Neural cell (in vitro differentiated cells): ENCODE results near the gene ZNF462.

ENCODE experiments used
- EP300 ChIP-seq: fragments of 450-650 bp; conservative IDR thresholded peaks from 2 replicates; pipeline ENCODE4 v1.6.1; 2014; ENCODE audit warnings: antibody characterized with exemption, mild to moderate bottlenecking, moderate library complexity; ENCODE audit not compliant: poor library complexity, severe bottlenecking
- EZH2 ChIP-seq: fragments of 200-600, 300-800 bp; shearing (Covaris generic), sonication (generic); IDR thresholded peaks from 2 replicates; pipeline ENCODE4 v1.6.1; 2014; ENCODE audit warnings: antibody characterized with exemption, low read length, borderline replicate concordance, mild to moderate bottlenecking; ENCODE audit not compliant: insufficient read depth, poor library complexity, severe bottlenecking
- RAD21 ChIP-seq: fragments of 450-650 bp; conservative IDR thresholded peaks from 2 replicates; pipeline ENCODE4 v1.6.1; 2014; ENCODE audit warnings: antibody characterized with exemption, mild to moderate bottlenecking, moderate library complexity
- SMC3 ChIP-seq: fragments of 450-650 bp; conservative IDR thresholded peaks from 2 replicates; pipeline ENCODE4 v1.6.1; 2014; ENCODE audit warnings: antibody characterized with exemption, mild to moderate bottlenecking, moderate library complexity; ENCODE audit not compliant: poor library complexity
- TAF1 ChIP-seq: IDR thresholded peaks from 2 replicates; pipeline ENCODE4 v1.6.1; 2012; ENCODE audit warnings: low read depth
- TF ChIP-seq, protein P1 (sequence below): fragments of 450-650 bp; IDR thresholded peaks from 2 replicates; pipeline ENCODE4 v1.5.1; 2014; ENCODE audit warnings: antibody characterized with exemption, mild to moderate bottlenecking, moderate library complexity; ENCODE audit not compliant: poor library complexity, severe bottlenecking
- TF ChIP-seq, protein P2 (sequence below): IDR thresholded peaks from 2 replicates; pipeline ENCODE4 v1.6.1; 2012; ENCODE audit warnings: borderline replicate concordance

DNA sequence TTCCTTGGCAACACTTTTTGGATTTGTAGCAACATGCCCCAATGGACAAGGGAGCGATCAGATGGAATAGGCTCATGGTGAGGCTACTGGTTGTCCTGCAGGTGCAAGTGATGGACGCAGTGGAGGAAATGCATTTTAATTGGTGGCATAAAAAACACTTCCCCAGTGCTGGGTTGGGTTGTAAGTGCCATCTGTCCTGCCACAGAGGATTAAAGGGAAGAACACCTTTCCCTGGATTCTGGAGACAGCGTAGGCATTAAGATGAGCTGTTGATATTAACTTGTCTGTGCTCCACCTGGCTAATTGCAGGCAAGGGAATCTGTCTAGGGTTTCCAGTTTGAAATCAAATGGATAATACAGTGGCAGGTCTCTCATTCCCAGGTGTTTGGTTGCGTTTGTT lies 173.4 kb downstream of the ZNF462 start:
- TF ChIP-seq, protein P1, sequence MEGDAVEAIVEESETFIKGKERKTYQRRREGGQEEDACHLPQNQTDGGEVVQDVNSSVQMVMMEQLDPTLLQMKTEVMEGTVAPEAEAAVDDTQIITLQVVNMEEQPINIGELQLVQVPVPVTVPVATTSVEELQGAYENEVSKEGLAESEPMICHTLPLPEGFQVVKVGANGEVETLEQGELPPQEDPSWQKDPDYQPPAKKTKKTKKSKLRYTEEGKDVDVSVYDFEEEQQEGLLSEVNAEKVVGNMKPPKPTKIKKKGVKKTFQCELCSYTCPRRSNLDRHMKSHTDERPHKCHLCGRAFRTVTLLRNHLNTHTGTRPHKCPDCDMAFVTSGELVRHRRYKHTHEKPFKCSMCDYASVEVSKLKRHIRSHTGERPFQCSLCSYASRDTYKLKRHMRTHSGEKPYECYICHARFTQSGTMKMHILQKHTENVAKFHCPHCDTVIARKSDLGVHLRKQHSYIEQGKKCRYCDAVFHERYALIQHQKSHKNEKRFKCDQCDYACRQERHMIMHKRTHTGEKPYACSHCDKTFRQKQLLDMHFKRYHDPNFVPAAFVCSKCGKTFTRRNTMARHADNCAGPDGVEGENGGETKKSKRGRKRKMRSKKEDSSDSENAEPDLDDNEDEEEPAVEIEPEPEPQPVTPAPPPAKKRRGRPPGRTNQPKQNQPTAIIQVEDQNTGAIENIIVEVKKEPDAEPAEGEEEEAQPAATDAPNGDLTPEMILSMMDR: no peak
- TF ChIP-seq, protein P2, sequence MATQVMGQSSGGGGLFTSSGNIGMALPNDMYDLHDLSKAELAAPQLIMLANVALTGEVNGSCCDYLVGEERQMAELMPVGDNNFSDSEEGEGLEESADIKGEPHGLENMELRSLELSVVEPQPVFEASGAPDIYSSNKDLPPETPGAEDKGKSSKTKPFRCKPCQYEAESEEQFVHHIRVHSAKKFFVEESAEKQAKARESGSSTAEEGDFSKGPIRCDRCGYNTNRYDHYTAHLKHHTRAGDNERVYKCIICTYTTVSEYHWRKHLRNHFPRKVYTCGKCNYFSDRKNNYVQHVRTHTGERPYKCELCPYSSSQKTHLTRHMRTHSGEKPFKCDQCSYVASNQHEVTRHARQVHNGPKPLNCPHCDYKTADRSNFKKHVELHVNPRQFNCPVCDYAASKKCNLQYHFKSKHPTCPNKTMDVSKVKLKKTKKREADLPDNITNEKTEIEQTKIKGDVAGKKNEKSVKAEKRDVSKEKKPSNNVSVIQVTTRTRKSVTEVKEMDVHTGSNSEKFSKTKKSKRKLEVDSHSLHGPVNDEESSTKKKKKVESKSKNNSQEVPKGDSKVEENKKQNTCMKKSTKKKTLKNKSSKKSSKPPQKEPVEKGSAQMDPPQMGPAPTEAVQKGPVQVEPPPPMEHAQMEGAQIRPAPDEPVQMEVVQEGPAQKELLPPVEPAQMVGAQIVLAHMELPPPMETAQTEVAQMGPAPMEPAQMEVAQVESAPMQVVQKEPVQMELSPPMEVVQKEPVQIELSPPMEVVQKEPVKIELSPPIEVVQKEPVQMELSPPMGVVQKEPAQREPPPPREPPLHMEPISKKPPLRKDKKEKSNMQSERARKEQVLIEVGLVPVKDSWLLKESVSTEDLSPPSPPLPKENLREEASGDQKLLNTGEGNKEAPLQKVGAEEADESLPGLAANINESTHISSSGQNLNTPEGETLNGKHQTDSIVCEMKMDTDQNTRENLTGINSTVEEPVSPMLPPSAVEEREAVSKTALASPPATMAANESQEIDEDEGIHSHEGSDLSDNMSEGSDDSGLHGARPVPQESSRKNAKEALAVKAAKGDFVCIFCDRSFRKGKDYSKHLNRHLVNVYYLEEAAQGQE: no peak
- TF ChIP-seq SMC3: no peak
- TF ChIP-seq EP300: no peak
- TF ChIP-seq EZH2: no peak
- TF ChIP-seq TAF1: no peak
- TF ChIP-seq RAD21: no peak
